SK-N-MC (cell line): ENCODE results near the gene PCNX2.

Experiments used
- EZH2 ChIP-seq: fragments of 200-600 bp; sonication (generic); IDR thresholded peaks from one replicate; pipeline ENCODE4 v1.6.1; 2017; ENCODE audit warnings: antibody characterized with exemption
- FOXP2 ChIP-seq: optimal IDR thresholded peaks from 2 replicates; pipeline ENCODE3; 2011; ENCODE audit warnings: mild to moderate bottlenecking, moderate library complexity; ENCODE audit not compliant: insufficient read depth; ENCODE audit errors: extremely low read length, control extremely low read depth
- POLR2AphosphoS5 ChIP-seq: IDR thresholded peaks from 2 replicates; pipeline ENCODE4 v1.6.1; 2012; ENCODE audit warnings: mild to moderate bottlenecking, low read depth, low read length, borderline replicate concordance

DNA sequence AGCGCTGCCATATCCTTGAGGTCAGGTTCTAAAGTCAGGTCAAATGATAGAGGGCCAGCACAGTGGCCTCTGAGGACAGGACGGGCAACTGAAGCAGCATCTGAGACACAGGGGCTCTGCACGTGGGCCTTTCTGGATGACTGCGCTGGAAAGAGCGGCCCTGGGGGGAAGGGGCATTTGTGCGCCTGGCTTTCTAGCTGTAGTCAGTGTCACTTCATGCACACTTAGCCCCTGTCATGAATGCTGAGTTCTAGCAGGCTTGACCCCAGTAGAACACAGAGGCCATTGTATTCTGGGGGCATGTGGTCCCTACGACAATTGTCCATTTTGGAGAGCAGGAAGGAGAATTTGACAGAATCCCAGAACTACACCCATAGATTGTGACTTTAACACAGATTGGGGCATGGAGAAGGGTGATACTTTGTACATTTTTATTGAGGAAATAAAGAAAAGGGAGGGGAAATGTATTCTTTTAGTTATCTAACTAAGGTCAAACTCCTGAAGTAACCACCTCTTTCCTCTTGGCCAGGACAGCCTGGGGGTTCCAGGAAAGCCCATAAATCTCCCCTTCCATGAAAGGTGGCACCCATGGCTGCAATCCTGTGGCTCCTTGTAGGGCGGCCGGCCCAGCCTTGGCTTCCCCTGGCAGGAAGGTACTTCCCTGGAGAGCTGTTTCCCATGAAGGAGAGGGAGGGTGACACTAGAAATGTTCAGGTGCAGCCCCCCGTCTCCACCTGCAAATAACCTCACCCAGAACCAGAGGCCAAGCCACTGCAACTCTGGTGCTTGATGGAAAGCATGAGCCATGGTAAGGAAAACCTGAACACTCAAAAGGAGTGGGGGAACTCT lies 310.7 kb downstream of the PCNX2 start:
- TF ChIP-seq POLR2AphosphoS5 (no peak), EZH2 (no peak), FOXP2 (no peak)
